Naive B cell (primary cell): ENCODE results near the gene CFB. TPM values are rescaled to one million over a fixed set of nuclear protein-coding genes. Genes with fewer than 3 reads are reported as not detected.

Experiments
- ATAC-seq, 2 donors: fragments of 150-1000 bp; cut with Tn5 transposase; 2 replicates each; pipeline ENCODE4 v1.10.0; 2021; ENCODE audit warnings: low read depth in 2 of 2, mild to moderate bottlenecking in 2 of 2, moderate library complexity in 2 of 2
- DNase-seq: peaks from one replicate; pipeline ENCODE4 v3.0.0; 2022
- H3K27ac Mint-ChIP-seq, 6 donors: one replicate each; pipeline ENCODE4 v1.8.0; 2020 to 2022; ENCODE audit warnings: mild to moderate bottlenecking in 6 of 6, mixed read lengths in 6 of 6, moderate library complexity in 5 of 6, inconsistent platforms in 2 of 6
- H3K27me3 Mint-ChIP-seq, 3 donors: one replicate each; pipeline ENCODE4 v1.8.0; 2021 to 2022; ENCODE audit warnings: mixed read lengths in 3 of 3, mild to moderate bottlenecking in 1 of 3
- H3K36me3 Mint-ChIP-seq, 2 donors: one replicate each; pipeline ENCODE4 v1.8.0; 2020 to 2022; ENCODE audit warnings: mixed read lengths in 2 of 2, inconsistent platforms in 1 of 2, mild to moderate bottlenecking in 1 of 2
- H3K4me1 Mint-ChIP-seq, 3 donors: one replicate each; pipeline ENCODE4 v1.8.0; 2020 to 2022; ENCODE audit warnings: mixed read lengths in 3 of 3, inconsistent platforms in 1 of 3, mild to moderate bottlenecking in 1 of 3, moderate library complexity in 1 of 3
- H3K4me3 Mint-ChIP-seq, 8 donors: one replicate each; pipeline ENCODE4 v1.8.0; 2020 to 2022; ENCODE audit warnings: mild to moderate bottlenecking in 8 of 8, mixed read lengths in 8 of 8, moderate library complexity in 8 of 8, inconsistent platforms in 2 of 8
- H3K9me3 Mint-ChIP-seq, 7 donors: one replicate each; pipeline ENCODE4 v1.8.0; 2020 to 2022; ENCODE audit warnings: mixed read lengths in 7 of 7, mild to moderate bottlenecking in 5 of 7, inconsistent platforms in 2 of 7, moderate library complexity in 1 of 7
- polyA plus RNA-seq, 6 donors: library from polyadenylated mRNA; unstranded; fragments of 300-500 nt; fragmentation: Illumina TruSeq; gene quantifications; one replicate each; pipeline ENCODE4 v1.2.3, GENCODE V29; 2021; ENCODE audit warnings: low read depth in 6 of 6

The CFB gene
- polyA plus RNA-seq, 6 donors from 2014 or later: 0.68 to 1.6 (median 1.1) TPM; not detected in 2

DNA sequence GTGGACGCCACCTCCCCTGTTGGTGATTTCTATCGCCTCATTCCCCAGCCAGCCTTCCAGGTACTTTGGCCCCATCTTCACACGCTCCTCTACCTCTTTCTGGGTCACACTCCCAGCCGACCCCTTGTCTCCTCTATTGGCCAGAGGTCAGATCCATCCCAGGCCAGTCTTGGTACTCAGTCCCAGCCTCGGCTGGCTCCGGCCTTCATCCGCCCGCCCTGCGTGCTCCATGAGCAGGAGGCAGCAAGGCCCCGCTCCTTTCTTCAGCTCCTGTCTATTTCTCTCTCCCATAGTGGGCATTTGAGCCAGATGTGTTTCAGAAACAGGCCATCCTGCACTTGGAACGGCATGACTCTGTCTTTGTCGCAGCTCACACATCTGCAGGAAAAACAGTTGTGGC is 15.7 kb downstream of the CFB start:
- Mint-ChIP-seq H3K27me3 (no peaks in the 10 kb centered on the region), H3K4me1 (peaks cover 29 to 44% (median 38%) of the 10 kb centered on the region in 3 donors), H3K9me3 (no peaks in the 10 kb centered on the region), H3K36me3 (peaks cover 8 to 36% of the 10 kb centered on the region in 2 donors), H3K4me3 (peak overlapping the region in 4 of 8 donors; percentile 9 to 95 (median 78)), H3K27ac (peak overlapping the region in 1 of 6 donors; percentile 47)
- ATAC-seq (no peak), DNase-seq (no peak)

DNA sequence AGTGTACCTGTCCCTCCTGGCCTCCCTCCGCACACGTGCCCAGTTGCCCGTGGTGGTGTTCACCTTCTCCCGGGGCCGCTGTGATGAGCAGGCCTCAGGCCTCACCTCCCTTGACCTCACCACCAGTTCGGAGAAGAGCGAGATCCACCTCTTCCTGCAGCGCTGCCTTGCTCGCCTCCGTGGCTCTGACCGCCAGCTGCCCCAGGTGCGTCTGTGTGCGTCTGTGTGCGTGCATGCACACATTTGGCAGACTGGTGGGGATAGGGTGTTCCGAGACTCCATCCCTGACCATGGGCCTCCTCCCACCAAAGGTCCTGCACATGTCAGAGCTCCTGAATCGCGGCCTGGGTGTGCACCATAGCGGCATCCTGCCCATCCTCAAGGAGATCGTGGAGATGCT is 18.0 kb downstream of the CFB start:
- Mint-ChIP-seq H3K27me3 (no peaks in the 10 kb centered on the region), H3K9me3 (no peaks in the 10 kb centered on the region), H3K27ac (peak overlapping the region in 2 of 6 donors; percentile 19 to 83), H3K36me3 (peaks cover 8 to 50% of the 10 kb centered on the region in 2 donors), H3K4me1 (peaks cover 14 to 30% (median 27%) of the 10 kb centered on the region in 3 donors), H3K4me3 (no peak overlapping the region)
- ATAC-seq (no peak), DNase-seq (no peak)

DNA sequence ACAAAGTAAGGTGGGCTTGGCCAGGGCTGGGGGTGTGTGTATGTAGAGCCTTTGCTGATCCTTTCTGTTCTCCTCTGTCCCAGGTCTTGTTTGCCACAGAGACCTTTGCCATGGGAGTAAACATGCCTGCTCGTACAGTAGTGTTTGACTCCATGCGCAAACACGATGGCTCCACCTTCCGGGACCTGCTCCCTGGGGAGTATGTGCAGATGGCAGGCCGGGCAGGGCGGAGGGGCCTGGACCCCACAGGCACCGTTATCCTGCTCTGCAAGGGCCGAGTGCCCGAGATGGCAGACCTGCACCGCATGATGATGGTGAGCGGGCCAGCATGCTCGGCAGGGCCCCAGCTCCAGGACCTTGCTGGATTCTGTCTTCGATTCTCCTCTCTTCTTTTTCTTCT is 19.8 kb downstream of the CFB start:
- Mint-ChIP-seq H3K27me3 (no peaks in the 10 kb centered on the region), H3K27ac (no peak overlapping the region), H3K4me3 (no peak overlapping the region), H3K9me3 (no peaks in the 10 kb centered on the region), H3K36me3 (peaks cover 8 to 55% of the 10 kb centered on the region in 2 donors), H3K4me1 (peaks cover 21 to 26% (median 23%) of the 10 kb centered on the region in 3 donors)
- ATAC-seq (no peak), DNase-seq (no peak)

DNA sequence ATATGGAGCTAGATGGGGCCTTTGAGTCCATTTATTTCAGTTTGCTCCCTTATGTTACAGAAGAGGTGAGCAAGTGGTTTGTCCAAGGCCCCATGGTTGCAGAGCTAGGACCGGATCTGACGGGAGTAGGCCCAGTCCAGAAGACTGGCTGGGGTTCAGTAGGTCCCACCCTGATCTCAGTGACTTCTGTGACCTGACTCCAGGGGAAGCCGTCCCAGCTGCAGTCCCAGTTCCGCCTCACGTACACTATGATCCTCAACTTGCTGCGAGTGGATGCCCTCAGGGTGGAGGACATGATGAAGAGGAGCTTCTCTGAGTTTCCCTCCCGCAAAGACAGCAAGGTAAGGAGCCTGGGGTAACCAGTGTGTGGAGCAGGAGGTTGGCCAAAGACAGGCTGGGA is 20.6 kb downstream of the CFB start:
- Mint-ChIP-seq H3K4me3 (no peak overlapping the region), H3K4me1 (peaks cover 21 to 34% (median 24%) of the 10 kb centered on the region in 3 donors), H3K27ac (peak overlapping the region in 1 of 6 donors; percentile 24), H3K36me3 (peaks cover 8 to 47% of the 10 kb centered on the region in 2 donors), H3K9me3 (no peaks in the 10 kb centered on the region), H3K27me3 (no peaks in the 10 kb centered on the region)
- ATAC-seq: no peak
- no peak for DNase-seq

DNA sequence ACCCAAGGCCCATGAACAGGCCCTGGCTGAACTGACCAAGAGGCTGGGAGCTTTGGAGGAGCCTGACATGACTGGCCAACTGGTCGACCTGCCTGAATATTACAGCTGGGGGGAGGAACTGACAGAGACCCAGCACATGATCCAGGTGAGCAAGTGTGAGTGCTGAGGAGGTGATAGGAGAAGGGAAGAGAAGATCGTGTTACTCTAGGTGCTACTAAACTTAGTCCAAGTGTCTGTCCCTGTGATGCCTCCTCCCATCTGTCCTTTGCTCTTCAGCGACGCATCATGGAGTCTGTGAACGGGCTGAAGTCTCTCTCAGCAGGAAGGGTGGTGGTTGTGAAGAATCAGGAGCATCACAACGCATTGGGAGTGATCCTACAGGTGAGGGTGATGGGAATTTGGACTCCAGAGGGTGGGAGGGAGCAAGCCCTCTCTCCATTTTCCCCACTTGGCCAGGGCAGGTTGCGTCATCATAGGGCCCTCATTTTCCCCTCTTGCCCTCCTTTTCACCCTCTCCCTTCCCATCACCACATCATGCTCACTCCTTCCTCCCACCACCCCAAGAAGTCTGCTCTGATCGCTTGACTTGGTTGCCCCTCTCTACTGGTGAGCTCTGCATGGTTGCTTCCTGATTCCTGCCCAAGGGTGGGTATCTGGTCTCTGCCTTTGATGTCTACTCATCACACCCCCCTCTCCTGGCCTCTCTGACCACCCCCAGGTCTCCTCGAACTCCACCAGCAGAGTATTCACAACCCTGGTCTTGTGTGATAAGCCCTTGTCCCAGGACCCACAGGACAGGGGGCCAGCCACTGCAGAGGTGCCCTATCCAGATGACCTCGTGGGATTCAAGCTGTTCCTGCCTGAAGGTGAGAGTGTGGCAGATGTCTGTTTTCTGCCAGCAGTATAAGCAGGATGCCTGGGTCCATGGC is 21.4 kb downstream of the CFB start:
- Mint-ChIP-seq H3K4me1 (peaks cover 21 to 36% (median 30%) of the 10 kb centered on the region in 3 donors), H3K36me3 (peaks cover 8 to 39% of the 10 kb centered on the region in 2 donors), H3K27me3 (no peaks in the 10 kb centered on the region), H3K27ac (peak overlapping the region in 4 of 6 donors; percentile 33 to 84 (median 57)), H3K4me3 (peak overlapping the region in 1 of 8 donors; percentile 56), H3K9me3 (no peaks in the 10 kb centered on the region)
- DNase-seq (no peak), ATAC-seq (no peak)

DNA sequence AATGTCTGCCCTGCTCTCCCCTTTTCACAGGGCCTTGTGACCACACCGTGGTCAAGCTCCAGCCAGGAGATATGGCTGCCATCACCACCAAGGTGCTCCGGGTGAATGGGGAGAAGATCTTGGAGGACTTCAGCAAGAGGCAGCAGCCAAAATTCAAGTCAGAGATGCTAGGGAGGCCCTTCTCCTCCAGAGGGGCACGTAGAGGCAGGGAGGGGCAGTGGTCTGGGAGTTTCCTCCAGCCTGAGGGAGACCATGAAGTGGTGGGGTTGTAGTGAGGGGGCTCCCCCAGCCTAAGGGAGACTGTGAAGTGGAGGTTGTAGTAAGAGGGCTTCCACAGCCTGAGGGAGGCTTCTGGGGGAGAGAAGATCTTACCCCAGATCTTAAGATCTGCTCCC is 22.0 kb downstream of the CFB start:
- Mint-ChIP-seq H3K36me3 (peaks cover 8 to 33% of the 10 kb centered on the region in 2 donors), H3K27ac (peak overlapping the region in 3 of 6 donors; percentile 14 to 84 (median 49))

DNA sequence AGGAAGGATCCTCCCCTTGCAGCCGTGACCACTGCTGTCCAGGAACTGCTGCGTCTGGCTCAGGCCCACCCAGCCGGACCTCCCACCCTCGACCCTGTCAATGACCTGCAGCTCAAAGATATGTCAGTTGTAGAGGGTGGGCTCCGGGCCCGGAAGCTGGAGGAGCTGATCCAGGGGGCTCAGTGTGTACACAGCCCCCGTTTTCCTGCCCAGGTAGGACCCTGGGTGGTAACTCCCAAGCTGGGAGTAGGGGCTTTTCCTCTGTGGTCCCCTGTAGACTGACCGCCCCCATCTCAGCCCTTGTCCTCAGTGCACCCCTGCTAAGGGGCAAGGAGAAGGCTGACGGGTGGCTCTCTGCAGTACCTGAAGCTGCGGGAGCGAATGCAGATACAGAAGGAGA is 22.4 kb downstream of the CFB start:
- H3K36me3 Mint-ChIP-seq: peaks cover 8 to 29% of the 10 kb centered on the region in 2 donors
- no peaks in the 10 kb centered on the region for H3K9me3 Mint-ChIP-seq
- no peak overlapping the region for H3K4me3 Mint-ChIP-seq
- ATAC-seq (no peak), DNase-seq (no peak)
- no peaks in the 10 kb centered on the region for H3K27me3 Mint-ChIP-seq
- H3K27ac Mint-ChIP-seq: peak overlapping the region in 3 of 6 donors; percentile 14 to 73 (median 49)
- peaks cover 29 to 45% (median 39%) of the 10 kb centered on the region in 3 donors for H3K4me1 Mint-ChIP-seq

More for the DNA sequence above, 22.0 kb downstream of the CFB start:
- Mint-ChIP-seq H3K4me1 (peaks cover 26 to 41% (median 35%) of the 10 kb centered on the region in 3 donors), H3K4me3 (peak overlapping the region in 1 of 8 donors; percentile 56), H3K27me3 (no peaks in the 10 kb centered on the region), H3K9me3 (no peaks in the 10 kb centered on the region)
- DNase-seq: no peak
- no peak for ATAC-seq

DNA sequence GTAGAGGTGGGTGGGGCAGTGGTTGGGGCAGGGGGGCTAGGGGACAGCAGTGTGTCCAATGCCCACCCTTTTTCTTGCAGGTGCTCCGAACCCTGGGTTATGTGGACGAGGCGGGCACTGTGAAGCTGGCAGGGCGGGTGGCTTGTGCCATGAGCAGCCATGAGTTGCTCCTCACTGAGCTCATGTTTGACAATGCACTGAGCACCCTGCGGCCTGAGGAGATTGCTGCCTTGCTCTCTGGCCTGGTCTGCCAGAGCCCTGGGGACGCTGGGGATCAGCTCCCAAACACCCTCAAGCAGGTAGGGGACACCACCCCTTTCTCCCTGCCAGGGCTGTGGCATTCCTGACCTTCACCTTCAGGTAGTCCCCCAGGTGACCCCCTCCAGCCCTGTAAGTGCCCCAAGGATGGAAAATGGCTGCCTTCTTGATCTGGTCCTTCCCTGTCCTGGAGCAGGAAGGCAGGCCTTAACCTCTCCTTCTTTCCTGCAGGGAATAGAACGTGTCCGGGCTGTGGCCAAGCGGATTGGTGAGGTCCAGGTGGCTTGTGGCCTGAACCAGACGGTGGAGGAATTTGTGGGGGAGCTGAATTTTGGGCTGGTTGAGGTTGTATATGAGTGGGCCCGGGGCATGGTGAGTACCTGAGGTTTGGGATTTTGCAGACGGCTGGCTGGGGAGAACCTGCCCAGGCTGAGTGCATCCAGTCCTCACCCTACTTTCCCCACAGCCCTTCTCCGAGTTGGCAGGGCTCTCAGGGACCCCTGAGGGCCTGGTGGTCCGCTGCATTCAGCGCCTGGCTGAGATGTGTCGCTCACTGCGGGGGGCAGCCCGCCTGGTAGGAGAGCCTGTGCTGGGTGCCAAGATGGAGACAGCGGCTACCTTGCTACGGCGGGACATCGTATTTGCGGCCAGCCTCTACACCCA is 23.2 kb downstream of the CFB start:
- Mint-ChIP-seq H3K9me3 (no peaks in the 10 kb centered on the region), H3K36me3 (peaks cover 8 to 29% of the 10 kb centered on the region in 2 donors), H3K27me3 (no peaks in the 10 kb centered on the region), H3K4me3 (peak overlapping the region in 5 of 8 donors; percentile 30 to 98 (median 75)), H3K27ac (peak overlapping the region in 3 of 6 donors; percentile 87 to 100 (median 100)), H3K4me1 (peaks cover 30 to 46% (median 45%) of the 10 kb centered on the region in 3 donors)
- DNase-seq: no peak
- ATAC-seq: no peak

DNA sequence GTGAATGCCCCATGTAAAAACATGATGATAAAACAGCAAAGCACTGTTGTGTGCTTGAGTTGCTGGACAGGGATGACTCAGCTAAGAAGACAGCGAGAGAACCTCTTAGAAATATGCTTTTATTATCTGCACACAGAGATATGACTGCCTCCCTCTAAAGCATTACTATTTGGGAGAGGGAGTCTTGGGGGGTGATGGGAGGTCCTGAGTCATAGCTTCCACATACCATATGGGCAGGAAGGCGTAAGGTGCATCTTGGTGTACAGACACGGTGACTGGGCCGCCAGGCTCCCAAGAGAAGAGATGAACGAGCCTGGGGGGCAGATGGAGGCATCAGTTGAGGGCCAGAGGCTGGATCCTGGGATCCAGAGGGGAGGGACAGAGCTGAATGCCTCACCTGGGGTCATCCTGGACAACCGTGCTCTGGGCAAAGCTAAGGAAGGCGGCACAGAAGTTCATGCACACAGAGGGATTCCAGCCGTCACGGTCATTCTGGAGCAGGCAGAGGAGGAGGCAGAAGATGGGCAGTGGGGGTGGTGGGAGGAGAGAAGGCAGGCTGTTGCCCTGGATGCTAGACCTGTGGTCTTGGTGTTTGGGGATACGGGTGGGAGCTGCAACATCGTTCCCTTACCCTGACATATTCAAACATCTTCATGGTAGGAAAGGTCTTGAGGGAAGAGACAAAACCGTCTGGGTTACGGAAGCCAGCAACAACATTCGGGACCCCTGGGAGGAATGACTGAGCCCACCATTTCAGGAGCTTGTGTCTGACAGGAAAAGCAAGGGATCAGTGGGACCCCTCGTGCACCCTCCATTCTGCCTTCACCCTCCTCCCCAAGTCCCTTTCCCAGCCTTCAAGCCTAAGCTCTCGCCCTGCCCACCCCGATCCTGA is 24.1 kb downstream of the CFB start:
- H3K4me3 Mint-ChIP-seq: peak overlapping the region; percentile 30 to 99 (median 74)
- no peak for DNase-seq
- peaks cover 30 to 48% (median 46%) of the 10 kb centered on the region in 3 donors for H3K4me1 Mint-ChIP-seq

DNA sequence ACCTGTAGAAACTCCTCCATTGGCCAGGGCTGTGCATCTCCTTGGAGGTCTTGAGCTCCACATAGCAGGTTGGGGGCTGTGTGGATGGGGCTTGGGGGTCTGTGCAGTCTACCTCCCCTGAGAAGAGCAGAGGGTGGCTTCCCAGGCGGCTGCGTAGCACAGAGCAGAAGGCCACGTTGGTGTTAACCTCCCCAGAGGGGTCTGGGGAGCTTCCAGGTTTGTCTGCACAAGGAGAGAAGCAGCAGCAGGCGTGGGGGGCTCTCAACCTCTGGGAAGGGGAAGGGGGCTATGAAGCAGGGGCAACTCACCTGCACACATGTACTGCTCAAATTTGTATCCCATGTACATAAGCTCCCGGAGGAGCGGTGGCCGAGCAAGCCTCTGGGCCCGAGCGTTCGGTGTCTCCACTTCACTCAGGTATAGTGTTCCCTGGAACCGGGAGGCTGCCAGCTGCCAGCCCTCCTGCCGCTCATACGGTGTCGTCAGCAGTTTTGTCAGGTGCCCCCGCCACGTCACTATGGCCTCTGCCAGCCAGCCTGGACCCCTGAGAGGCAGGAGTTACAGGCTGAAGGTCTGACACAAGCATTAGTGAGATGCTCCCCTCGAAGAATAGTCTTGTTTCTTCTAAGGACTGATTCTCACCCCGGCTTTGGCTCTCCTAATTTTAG is 24.8 kb downstream of the CFB start:
- H3K4me3 Mint-ChIP-seq: peak overlapping the region; percentile 57 to 99 (median 96)
- H3K9me3 Mint-ChIP-seq: no peaks in the 10 kb centered on the region
- peak overlapping the region; percentile 100 for H3K27ac Mint-ChIP-seq
- DNase-seq (no peak), ATAC-seq (no peak)
- peaks cover 30 to 48% (median 46%) of the 10 kb centered on the region in 3 donors for H3K4me1 Mint-ChIP-seq
- peaks cover 0 to 22% of the 10 kb centered on the region in 2 donors for H3K36me3 Mint-ChIP-seq
- H3K27me3 Mint-ChIP-seq: no peaks in the 10 kb centered on the region

More for the DNA sequence above, 24.1 kb downstream of the CFB start:
- H3K36me3 Mint-ChIP-seq: peaks cover 7 to 27% of the 10 kb centered on the region in 2 donors
- no peaks in the 10 kb centered on the region for H3K27me3 Mint-ChIP-seq
- peak overlapping the region; percentile 89 to 100 (median 96) for H3K27ac Mint-ChIP-seq
- no peaks in the 10 kb centered on the region for H3K9me3 Mint-ChIP-seq
- no peak for ATAC-seq

DNA sequence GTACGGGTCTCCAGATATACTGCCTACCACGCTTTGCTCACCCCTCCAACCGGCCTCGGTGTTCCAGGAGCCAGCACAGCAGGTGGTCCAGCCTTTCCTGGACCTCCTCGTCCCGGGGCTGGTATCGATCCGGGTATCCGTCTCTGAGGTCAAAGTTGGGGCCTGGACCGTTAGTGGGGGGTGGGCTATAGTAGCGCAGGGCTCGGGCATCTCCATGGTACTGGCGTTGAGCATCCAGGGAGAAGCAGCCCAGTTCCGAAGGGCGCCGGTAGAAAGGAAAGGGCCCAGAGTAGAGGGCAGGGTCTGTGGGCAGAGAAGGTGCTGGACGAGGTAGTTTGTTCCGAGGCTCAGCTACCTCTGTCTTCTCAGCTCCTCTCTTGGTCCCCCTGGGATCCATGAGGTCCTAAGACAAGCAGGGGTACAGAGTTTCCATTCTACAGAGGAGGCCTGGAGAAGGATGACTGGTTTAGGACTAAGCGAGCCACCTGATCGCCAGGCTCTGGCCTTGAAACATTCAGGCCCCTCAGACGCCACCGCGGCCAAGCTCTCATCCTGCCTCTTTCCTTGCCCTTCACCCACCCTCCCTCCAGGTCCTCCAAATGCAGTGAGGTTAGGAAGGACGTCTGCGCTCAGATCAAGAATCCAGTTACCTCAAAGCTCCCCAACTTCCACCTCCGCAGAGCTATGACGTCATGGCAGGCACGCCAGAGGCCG is 25.5 kb downstream of the CFB start:
- ATAC-seq (no peak), DNase-seq (no peak)
- Mint-ChIP-seq H3K27ac (peak overlapping the region; percentile 100), H3K36me3 (peaks cover 0 to 22% of the 10 kb centered on the region in 2 donors), H3K27me3 (no peaks in the 10 kb centered on the region), H3K4me3 (peak overlapping the region; percentile 88 to 100 (median 98)), H3K9me3 (no peaks in the 10 kb centered on the region), H3K4me1 (peaks cover 30 to 48% (median 46%) of the 10 kb centered on the region in 3 donors)
